H9 (cell line): ENCODE results near the gene CEBPE. TPM values are rescaled to one million over a fixed set of nuclear protein-coding genes. Genes with fewer than 3 reads are reported as not detected.

ENCODE experiments used
- DNase-seq: peaks from one replicate; pipeline ENCODE4 v3.0.0-alpha.2; 2017
- H2AFZ ChIP-seq: one replicate; pipeline ENCODE4 v1.6.1; 2013; ENCODE audit warnings: mild to moderate bottlenecking, low read length, control low read depth, moderate library complexity
- H2AK5ac ChIP-seq: 2 replicates; pipeline ENCODE4 v1.6.1; 2013; ENCODE audit warnings: low read length, control low read depth, mixed read lengths; ENCODE audit not compliant: insufficient read length
- H2BK120ac ChIP-seq: one replicate; pipeline ENCODE4 v1.6.1; 2013; ENCODE audit warnings: low read depth, mild to moderate bottlenecking, low read length, control low read depth, inconsistent platforms; ENCODE audit not compliant: poor library complexity, severe bottlenecking
- H2BK12ac ChIP-seq: 2 replicates; pipeline ENCODE4 v1.6.1; 2013; ENCODE audit warnings: low read length, control low read depth, mixed read lengths, low read depth; ENCODE audit not compliant: insufficient read length
- H2BK15ac ChIP-seq: 2 replicates; pipeline ENCODE4 v1.6.1; 2013; ENCODE audit warnings: low read depth, low read length, control low read depth
- H2BK20ac ChIP-seq: one replicate; pipeline ENCODE4 v1.6.1; 2013; ENCODE audit warnings: low read depth, mild to moderate bottlenecking, low read length, control low read depth, inconsistent platforms; ENCODE audit not compliant: poor library complexity, severe bottlenecking
- H2BK5ac ChIP-seq: 2 replicates; pipeline ENCODE4 v1.6.1; 2013; ENCODE audit warnings: low read length, control low read depth, mixed read lengths; ENCODE audit not compliant: insufficient read length
- H3K14ac ChIP-seq: 2 replicates; pipeline ENCODE4 v1.6.1; 2013; ENCODE audit warnings: low read length, control low read depth; ENCODE audit not compliant: insufficient read depth
- H3K18ac ChIP-seq: 2 replicates; pipeline ENCODE4 v1.6.1; 2013; ENCODE audit warnings: low read depth, mild to moderate bottlenecking, mixed read lengths, low read length, control low read depth; ENCODE audit not compliant: insufficient read length
- H3K23ac ChIP-seq: 2 replicates; pipeline ENCODE4 v1.6.1; 2013; ENCODE audit warnings: low read length, control low read depth, mixed read lengths, low read depth; ENCODE audit not compliant: insufficient read length
- H3K23me2 ChIP-seq: 2 replicates; pipeline ENCODE4 v1.6.1; 2013; ENCODE audit warnings: low read depth, mild to moderate bottlenecking, mixed read lengths, low read length, control low read depth; ENCODE audit not compliant: insufficient read length, poor library complexity, severe bottlenecking
- H3K27ac ChIP-seq: 2 replicates; pipeline ENCODE4 v1.5.1; 2013; ENCODE audit warnings: low read length, control low read depth, mixed read lengths, low read depth; ENCODE audit not compliant: insufficient read length
- H3K27me3 ChIP-seq: 2 replicates; pipeline ENCODE4 v1.6.1; 2013; ENCODE audit warnings: low read length, control low read depth, inconsistent platforms; ENCODE audit not compliant: insufficient read depth
- H3K4ac ChIP-seq: 2 replicates; pipeline ENCODE4 v1.6.1; 2013; ENCODE audit warnings: low read depth, mild to moderate bottlenecking, control low read depth, inconsistent platforms, low read length, moderate library complexity
- H3K4me1 ChIP-seq: 2 replicates; pipeline ENCODE4 v1.6.1; 2013; ENCODE audit warnings: low read length, control low read depth, inconsistent platforms; ENCODE audit not compliant: insufficient read depth
- H3K4me2 ChIP-seq: 2 replicates; pipeline ENCODE4 v1.6.1; 2013; ENCODE audit warnings: low read length, control low read depth, mixed read lengths; ENCODE audit not compliant: insufficient read length, insufficient read depth
- H3K56ac ChIP-seq: 2 replicates; pipeline ENCODE4 v1.6.1; 2013; ENCODE audit warnings: low read depth, mild to moderate bottlenecking, mixed read lengths, low read length, control low read depth; ENCODE audit not compliant: insufficient read length
- H3K79me1 ChIP-seq: 2 replicates; pipeline ENCODE4 v1.6.1; 2013; ENCODE audit warnings: low read depth, mild to moderate bottlenecking, moderate library complexity, low read length, control low read depth, inconsistent platforms; ENCODE audit not compliant: insufficient read depth, poor library complexity, severe bottlenecking
- H3K79me2 ChIP-seq: 2 replicates; pipeline ENCODE4 v1.6.1; 2013; ENCODE audit warnings: low read length, control low read depth, inconsistent platforms; ENCODE audit not compliant: insufficient read depth
- H3K9ac ChIP-seq: 2 replicates; pipeline ENCODE4 v1.6.1; 2013; ENCODE audit warnings: low read length, control low read depth, mixed read lengths; ENCODE audit not compliant: insufficient read length; ENCODE audit errors: extremely low read depth
- H3K9me3 ChIP-seq: one replicate; pipeline ENCODE4 v1.6.1; 2013; ENCODE audit warnings: low read depth, low read length, inconsistent platforms; ENCODE audit not compliant: control insufficient read depth
- H3T11ph ChIP-seq: one replicate; pipeline ENCODE4 v1.6.1; 2013; ENCODE audit warnings: mild to moderate bottlenecking, low read length, control low read depth, inconsistent platforms
- H4K20me1 ChIP-seq: one replicate; pipeline ENCODE4 v1.6.1; 2013; ENCODE audit not compliant: control insufficient read depth, insufficient read length, insufficient read depth
- H4K5ac ChIP-seq: 2 replicates; pipeline ENCODE4 v1.6.1; 2013; ENCODE audit warnings: low read depth, mild to moderate bottlenecking, mixed read lengths, low read length, control low read depth; ENCODE audit not compliant: insufficient read length
- H4K8ac ChIP-seq: replicated peaks from 2 replicates; pipeline ENCODE4 v1.6.1; 2013; ENCODE audit warnings: low read length, control low read depth, mixed read lengths, low read depth; ENCODE audit not compliant: insufficient read length
- H4K91ac ChIP-seq: 2 replicates; pipeline ENCODE4 v1.6.1; 2013; ENCODE audit warnings: low read depth, mild to moderate bottlenecking, moderate library complexity, mixed read lengths, low read length, control low read depth; ENCODE audit not compliant: insufficient read length
- H3K27ac Mint-ChIP-seq, 3 experiments: 2 replicates in 2 of 3; 3 replicates in 1 of 3; pipeline ENCODE4 v1.8.0; 2020 to 2021; ENCODE audit warnings: mixed read lengths in 3 of 3, mild to moderate bottlenecking in 1 of 3, moderate library complexity in 1 of 3
- H3K27me3 Mint-ChIP-seq: 2 replicates; pipeline ENCODE4 v1.8.0; 2021; ENCODE audit warnings: low read depth, mild to moderate bottlenecking, moderate library complexity, mixed read lengths
- H3K36me3 Mint-ChIP-seq, 3 experiments: 2 replicates in 2 of 3; 3 replicates in 1 of 3; pipeline ENCODE4 v1.8.0; 2020 to 2021; ENCODE audit warnings: low read depth in 3 of 3, mixed read lengths in 3 of 3; ENCODE audit not compliant: insufficient read depth in 1 of 3
- H3K4me1 Mint-ChIP-seq, 2 experiments: 2 replicates each; pipeline ENCODE4 v1.8.0; 2020; ENCODE audit warnings: mixed read lengths in 2 of 2
- H3K4me3 Mint-ChIP-seq, 2 experiments: 2 replicates in 1 of 2; 3 replicates in 1 of 2; pipeline ENCODE4 v1.8.0; 2020 to 2021; ENCODE audit warnings: mild to moderate bottlenecking in 2 of 2, mixed read lengths in 2 of 2, moderate library complexity in 1 of 2
- H3K9me3 Mint-ChIP-seq, 2 experiments: 2 replicates in 1 of 2; 3 replicates in 1 of 2; pipeline ENCODE4 v1.8.0; 2020; ENCODE audit warnings: mild to moderate bottlenecking in 2 of 2, mixed read lengths in 2 of 2, moderate library complexity in 1 of 2
- WGBS: extraction: QIAGEN DNeasy Blood & Tissue Kit; methylation state at CpG from one replicate; pipeline ENCODE4 v1.1.7; 2013; ENCODE audit warnings: missing lambda C conversion rate, low lambda C conversion rate, mixed read lengths; ENCODE audit not compliant: insufficient read length; ENCODE audit errors: extremely low coverage; 5-methylcytosine and 5-hydroxymethylcytosine counted together
- total RNA-seq: library from RNA; stranded (reverse); gene quantifications from 2 replicates; pipeline ENCODE4 v1.2.1, GENCODE V29; 2021
- TF ChIP-seq, protein P1 (sequence below): fragments of 200-600 bp; sonication (generic); conservative IDR thresholded peaks from 3 replicates; pipeline ENCODE4 v1.8.0; 2021; ENCODE audit warnings: antibody characterized with exemption, mild to moderate bottlenecking

The CEBPE gene
- total RNA-seq, 1 experiment from 2014 or later = not detected

GRCh38 chr14:23103581-23103980 is 15.5 kb downstream of the CEBPE start:
- H3K56ac ChIP-seq = no peak overlapping the region
- no peak overlapping the region for H2AK5ac ChIP-seq
- no peak overlapping the region for H3K4me3 Mint-ChIP-seq
- no peaks in the 10 kb centered on the region for H3K79me2 ChIP-seq
- peaks cover 3 to 7% (median 4%) of the 10 kb centered on the region in 3 experiments; a peak in 5 of 7 replicates for H3K36me3 Mint-ChIP-seq
- H2BK5ac ChIP-seq = no peak overlapping the region
- peaks cover 27% of the 10 kb centered on the region for H3K27me3 Mint-ChIP-seq
- H3K79me1 ChIP-seq = no peaks in the 10 kb centered on the region
- H3K9me3 Mint-ChIP-seq = peaks cover 3 to 4% of the 10 kb centered on the region in 2 experiments; a peak in 3 of 5 replicates
- H3K4ac ChIP-seq = no peak overlapping the region
- DNase-seq = no peak
- H3K9me3 ChIP-seq = no peaks in the 10 kb centered on the region
- H3K18ac ChIP-seq = no peak overlapping the region
- no CpG with 5 or more reads among the region's 4 CpGs for WGBS
- H3K14ac ChIP-seq = no peak overlapping the region
- no peak overlapping the region for H3K9ac ChIP-seq
- no peaks in the 10 kb centered on the region for H3K23me2 ChIP-seq
- H4K5ac ChIP-seq = no peak overlapping the region
- no peak overlapping the region for H3K4me2 ChIP-seq
- H3K27ac Mint-ChIP-seq = peak overlapping the region in 1 of 3 experiments; percentile 30; a peak in 1 of 7 replicates
- no peaks in the 10 kb centered on the region for H3K27me3 ChIP-seq
- H4K20me1 ChIP-seq = no peaks in the 10 kb centered on the region
- H3K27ac ChIP-seq = no peak overlapping the region
- no peak overlapping the region for H2AFZ ChIP-seq
- TF ChIP-seq, protein P1, sequence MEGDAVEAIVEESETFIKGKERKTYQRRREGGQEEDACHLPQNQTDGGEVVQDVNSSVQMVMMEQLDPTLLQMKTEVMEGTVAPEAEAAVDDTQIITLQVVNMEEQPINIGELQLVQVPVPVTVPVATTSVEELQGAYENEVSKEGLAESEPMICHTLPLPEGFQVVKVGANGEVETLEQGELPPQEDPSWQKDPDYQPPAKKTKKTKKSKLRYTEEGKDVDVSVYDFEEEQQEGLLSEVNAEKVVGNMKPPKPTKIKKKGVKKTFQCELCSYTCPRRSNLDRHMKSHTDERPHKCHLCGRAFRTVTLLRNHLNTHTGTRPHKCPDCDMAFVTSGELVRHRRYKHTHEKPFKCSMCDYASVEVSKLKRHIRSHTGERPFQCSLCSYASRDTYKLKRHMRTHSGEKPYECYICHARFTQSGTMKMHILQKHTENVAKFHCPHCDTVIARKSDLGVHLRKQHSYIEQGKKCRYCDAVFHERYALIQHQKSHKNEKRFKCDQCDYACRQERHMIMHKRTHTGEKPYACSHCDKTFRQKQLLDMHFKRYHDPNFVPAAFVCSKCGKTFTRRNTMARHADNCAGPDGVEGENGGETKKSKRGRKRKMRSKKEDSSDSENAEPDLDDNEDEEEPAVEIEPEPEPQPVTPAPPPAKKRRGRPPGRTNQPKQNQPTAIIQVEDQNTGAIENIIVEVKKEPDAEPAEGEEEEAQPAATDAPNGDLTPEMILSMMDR = no peak
- H3T11ph ChIP-seq = no peak overlapping the region
- no peak overlapping the region for H4K91ac ChIP-seq
- no peak overlapping the region for H2BK12ac ChIP-seq
- H3K4me1 ChIP-seq = no peaks in the 10 kb centered on the region; the same call in 1 of the 2 replicates
- no peak overlapping the region for H2BK15ac ChIP-seq
- no peak overlapping the region for H3K23ac ChIP-seq
- H2BK120ac ChIP-seq = no peak overlapping the region
- no peak overlapping the region for H2BK20ac ChIP-seq
- H4K8ac ChIP-seq = no peak overlapping the region
- H3K4me1 Mint-ChIP-seq = peaks cover 45 to 58% of the 10 kb centered on the region in 2 experiments
